IPS-20b (cell line): Measurements from ENCODE around the gene VPS33B.

Experiments used
- H3K27ac ChIP-seq: one replicate; pipeline ENCODE4 v1.5.1; 2013; ENCODE audit warnings: low read length
- H3K27me3 ChIP-seq: 2 replicates; pipeline ENCODE4 v1.6.1; 2013; ENCODE audit warnings: mild to moderate bottlenecking, low read length, inconsistent platforms; ENCODE audit not compliant: insufficient read depth
- H3K36me3 ChIP-seq: 2 replicates; pipeline ENCODE4 v1.6.1; 2013; ENCODE audit warnings: low read depth, mild to moderate bottlenecking, inconsistent platforms, low read length, moderate library complexity; ENCODE audit not compliant: insufficient read depth
- H3K4me1 ChIP-seq: 2 replicates; pipeline ENCODE4 v1.6.1; 2013; ENCODE audit warnings: mild to moderate bottlenecking, control low read depth, inconsistent platforms, low read length, moderate library complexity; ENCODE audit not compliant: insufficient read depth
- H3K4me3 ChIP-seq: 2 replicates; pipeline ENCODE4 v1.5.1; 2013; ENCODE audit warnings: mild to moderate bottlenecking, low read length, inconsistent platforms
- H3K9ac ChIP-seq: 2 replicates; pipeline ENCODE4 v1.6.1; 2013; ENCODE audit warnings: low read depth, mild to moderate bottlenecking, inconsistent platforms, low read length, moderate library complexity
- H3K9me3 ChIP-seq: 2 replicates; pipeline ENCODE4 v1.6.1; 2013; ENCODE audit warnings: mild to moderate bottlenecking, low read depth, low read length, inconsistent platforms; ENCODE audit not compliant: insufficient read depth

VPS33B gene

DNA sequence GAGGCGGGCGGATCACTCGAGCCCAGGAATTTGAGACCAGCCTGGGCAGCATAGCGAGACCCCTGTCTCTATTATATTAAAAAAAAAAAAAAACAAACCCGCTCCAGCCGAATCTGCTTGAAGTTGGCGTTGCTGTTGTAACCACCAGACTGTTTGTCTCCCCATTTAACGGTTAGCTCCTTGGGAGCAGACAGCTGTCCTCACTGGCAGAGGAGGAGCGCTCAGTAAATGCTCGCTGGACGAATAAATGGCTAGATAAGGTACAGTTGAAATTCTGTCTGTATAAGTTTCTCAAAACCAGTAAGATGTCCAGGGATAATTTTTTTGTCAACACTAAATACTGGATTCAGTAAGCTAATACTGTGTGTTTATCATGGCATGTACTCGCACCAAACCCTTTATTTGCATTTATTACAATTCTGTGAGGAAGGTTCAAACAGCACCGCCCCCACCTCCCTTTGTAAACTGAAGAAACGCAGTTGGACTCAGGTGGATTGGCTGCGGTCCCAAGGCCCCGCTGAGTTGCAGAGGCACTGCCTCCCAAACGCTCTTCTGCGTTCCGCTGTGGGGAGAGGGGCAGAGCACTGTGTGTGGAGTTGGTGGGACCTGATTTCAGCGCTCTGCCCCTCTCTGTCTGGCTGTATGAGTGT, 66.6 kb downstream of the VPS33B start:
- Histone ChIP-seq H3K36me3 (peaks cover 37% of the 10 kb centered on the region), H3K27me3 (no peaks in the 10 kb centered on the region; the same call in 1 of the 2 replicates), H3K4me3 (peak overlapping the region; percentile 85), H3K4me1 (peaks cover 12% of the 10 kb centered on the region; the same call in 1 of the 2 replicates), H3K9me3 (no peaks in the 10 kb centered on the region), H3K9ac (peak overlapping the region; percentile 91; the same call in 1 of the 2 replicates), H3K27ac (no peak overlapping the region)

- H3K4me1 ChIP-seq: peaks cover 12% of the 10 kb centered on the region; the same call in 1 of the 2 replicates
- no peaks in the 10 kb centered on the region for H3K9me3 ChIP-seq
- H3K9ac ChIP-seq: peak within 1 kb of the TSS; percentile 91
- peak within 1 kb of the TSS; percentile 40 for H3K27ac ChIP-seq
- H3K27me3 ChIP-seq: no peaks in the 10 kb centered on the region; the same call in 1 of the 2 replicates
- H3K4me3 ChIP-seq: peak within 1 kb of the TSS; percentile 85
- peaks cover 37% of the 10 kb centered on the region for H3K36me3 ChIP-seq
These were observed 67.4 kb downstream of the VPS33B start, which contains the start of gene RCCD1 for GRCh38 chr15:90954712-90955623. Gene RCCD1, plus strand, starts transcription at chr15:90954884. Its CDS starts 1,851 bp downstream, at chr15:90956735.

GRCh38 chr15:90953947-90954711, 68.3 kb downstream of the VPS33B start:
- Histone ChIP-seq H3K9ac (peak overlapping the region; percentile 91; the same call in 1 of the 2 replicates), H3K4me1 (peaks cover 12% of the 10 kb centered on the region; the same call in 1 of the 2 replicates)

GRCh38 chr15:90952901-90953677, 69.3 kb downstream of the VPS33B start:
- H3K9me3 ChIP-seq: no peaks in the 10 kb centered on the region
- H3K9ac ChIP-seq: no peak overlapping the region
- peaks cover 50% of the 10 kb centered on the region for H3K36me3 ChIP-seq
- H3K27me3 ChIP-seq: no peaks in the 10 kb centered on the region; the same call in 1 of the 2 replicates
- no peak overlapping the region for H3K27ac ChIP-seq
- H3K4me1 ChIP-seq: peaks cover 12% of the 10 kb centered on the region; the same call in 1 of the 2 replicates
- no peak overlapping the region for H3K4me3 ChIP-seq

More at GRCh38 chr15:90953947-90954711, 68.3 kb downstream of the VPS33B start:
- no peak overlapping the region for H3K27ac ChIP-seq
- H3K4me3 ChIP-seq: peak overlapping the region; percentile 85; the same call in 1 of the 2 replicates
- peaks cover 43% of the 10 kb centered on the region for H3K36me3 ChIP-seq
- H3K27me3 ChIP-seq: no peaks in the 10 kb centered on the region; the same call in 1 of the 2 replicates
- no peaks in the 10 kb centered on the region for H3K9me3 ChIP-seq

DNA sequence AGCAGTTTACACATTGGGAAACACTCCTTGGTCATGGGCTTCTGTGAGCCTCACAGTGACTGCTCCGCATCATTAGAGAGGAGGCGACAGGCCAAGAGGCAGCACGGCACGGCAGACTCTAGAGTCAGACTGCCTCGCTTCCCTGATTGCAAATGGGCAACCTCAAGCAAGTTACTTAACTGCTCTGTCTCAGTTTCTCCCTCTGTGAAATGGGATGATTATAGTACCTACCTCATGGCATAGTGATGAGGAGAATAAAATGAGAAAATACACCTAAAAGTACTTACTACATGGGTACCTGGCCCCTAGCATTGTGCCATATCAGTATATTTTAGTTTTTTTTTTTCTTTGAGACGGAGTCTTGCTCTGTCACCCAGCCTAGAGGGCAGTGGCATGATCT, 71.7 kb downstream of the VPS33B start:
- peaks cover 67% of the 10 kb centered on the region for H3K36me3 ChIP-seq
- no peaks in the 10 kb centered on the region for H3K27me3 ChIP-seq
- H3K4me1 ChIP-seq: peaks cover under 1% of the 10 kb centered on the region; the same call in 1 of the 2 replicates
- H3K27ac ChIP-seq: no peak overlapping the region
- no peak overlapping the region for H3K9ac ChIP-seq
- H3K4me3 ChIP-seq: no peak overlapping the region
- H3K9me3 ChIP-seq: no peaks in the 10 kb centered on the region

- Histone ChIP-seq H3K27me3 (no peaks in the 10 kb centered on the region), H3K4me3 (no peak overlapping the region), H3K27ac (no peak overlapping the region), H3K9me3 (no peaks in the 10 kb centered on the region), H3K9ac (no peak overlapping the region), H3K4me1 (no peaks in the 10 kb centered on the region), H3K36me3 (peaks cover 68% of the 10 kb centered on the region)
These were observed 72.3 kb downstream of the VPS33B start for GRCh38 chr15:90949979-90950675.
